HCT116 (cell line): ENCODE measurements around the gene YTHDC2.

Experiments used
- ATF3 ChIP-seq: IDR thresholded peaks from 2 replicates; pipeline ENCODE4 v1.6.1; 2012
- EGR1 ChIP-seq: IDR thresholded peaks from 2 replicates; pipeline ENCODE4 v1.6.1; 2012; ENCODE audit warnings: low read depth
- ELF1 ChIP-seq: IDR thresholded peaks from 2 replicates; pipeline ENCODE4 v1.6.1; 2012; ENCODE audit warnings: low read depth, borderline replicate concordance
- EZH2 ChIP-seq: fragments of 200-600 bp; sonication (generic); IDR thresholded peaks from 2 replicates; pipeline ENCODE4 v1.6.1; 2017; ENCODE audit warnings: antibody characterized with exemption, mixed run types
- MAX ChIP-seq: IDR thresholded peaks from 2 replicates; pipeline ENCODE4 v1.6.1; 2012
- POLR2A ChIP-seq: IDR thresholded peaks from 2 replicates; pipeline ENCODE4 v1.7.0; 2011; ENCODE audit warnings: borderline replicate concordance; ENCODE audit not compliant: insufficient read depth, insufficient read length; ENCODE audit errors: extremely low read depth
- POLR2AphosphoS5 ChIP-seq: IDR thresholded peaks from 2 replicates; pipeline ENCODE4 v1.6.1; 2011; ENCODE audit warnings: mild to moderate bottlenecking, low read depth, low read length, moderate library complexity
- RAD21 ChIP-seq: IDR thresholded peaks from 2 replicates; pipeline ENCODE4 v1.6.1; 2012; ENCODE audit warnings: low read depth, mild to moderate bottlenecking
- REST ChIP-seq: IDR thresholded peaks from 2 replicates; pipeline ENCODE4 v1.6.1; 2012; ENCODE audit warnings: low read depth
- SIN3A ChIP-seq: IDR thresholded peaks from 2 replicates; pipeline ENCODE4 v1.6.1; 2012; ENCODE audit warnings: low read depth
- SP1 ChIP-seq: IDR thresholded peaks from 2 replicates; pipeline ENCODE4 v1.6.1; 2012; ENCODE audit warnings: low read depth
- SRF ChIP-seq: IDR thresholded peaks from 2 replicates; pipeline ENCODE4 v1.6.1; 2012; ENCODE audit warnings: low read depth
- YY1 ChIP-seq: IDR thresholded peaks from 2 replicates; pipeline ENCODE4 v1.6.1; 2011; ENCODE audit warnings: low read length, low read depth, moderate library complexity, mild to moderate bottlenecking; ENCODE audit not compliant: insufficient replicate concordance; ENCODE audit errors: extremely low read depth
- TF ChIP-seq, protein P1 (sequence below), 3 experiments: fragments of 200-600 bp in 1 of 3; sonication (generic) in 1 of 3; IDR thresholded peaks in 2 of 3; conservative IDR thresholded peaks in 1 of 3; 2 replicates each; pipeline ENCODE4 v1.5.1; 2012 to 2017; ENCODE audit warnings: low read depth in 2 of 3, low read length in 2 of 3, antibody characterized with exemption in 1 of 3, borderline replicate concordance in 1 of 3, control low read depth in 1 of 3, mild to moderate bottlenecking in 1 of 3, mixed read lengths in 1 of 3, mixed run types in 1 of 3, moderate library complexity in 1 of 3; ENCODE audit not compliant: insufficient read depth in 1 of 3

DNA sequence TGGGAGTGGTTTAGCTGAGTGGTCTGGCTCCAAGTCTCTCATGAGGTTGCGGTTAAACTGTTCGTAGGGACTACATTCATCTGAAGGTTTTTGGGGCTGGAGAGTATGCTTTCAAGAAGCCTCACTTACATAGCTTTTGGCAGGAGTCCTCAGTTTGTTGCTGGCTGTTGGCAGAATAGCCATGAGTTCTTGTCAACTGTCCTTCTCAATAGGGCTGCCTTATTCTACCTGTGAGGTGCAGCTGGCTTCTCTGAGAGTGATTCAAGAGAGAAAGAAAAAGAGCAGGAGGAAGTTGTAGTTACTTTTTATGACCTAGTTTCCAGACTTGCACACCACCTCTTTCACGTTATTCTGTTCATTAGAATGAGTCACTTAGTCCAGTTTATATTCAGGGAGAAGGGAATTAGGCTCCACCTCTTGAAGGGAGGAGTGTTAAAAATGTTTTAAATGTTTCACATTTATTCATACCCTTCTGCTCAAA lies 33.2 kb downstream of the YTHDC2 start:
- TF ChIP-seq YY1 (no peak), RAD21 (no peak), POLR2A (no peak), MAX (no peak), EZH2 (no peak), ELF1 (no peak), SP1 (no peak), POLR2AphosphoS5 (no peak), SRF (no peak), REST (no peak), SIN3A (no peak), EGR1 (no peak), ATF3 (no peak)
- TF ChIP-seq, protein P1, sequence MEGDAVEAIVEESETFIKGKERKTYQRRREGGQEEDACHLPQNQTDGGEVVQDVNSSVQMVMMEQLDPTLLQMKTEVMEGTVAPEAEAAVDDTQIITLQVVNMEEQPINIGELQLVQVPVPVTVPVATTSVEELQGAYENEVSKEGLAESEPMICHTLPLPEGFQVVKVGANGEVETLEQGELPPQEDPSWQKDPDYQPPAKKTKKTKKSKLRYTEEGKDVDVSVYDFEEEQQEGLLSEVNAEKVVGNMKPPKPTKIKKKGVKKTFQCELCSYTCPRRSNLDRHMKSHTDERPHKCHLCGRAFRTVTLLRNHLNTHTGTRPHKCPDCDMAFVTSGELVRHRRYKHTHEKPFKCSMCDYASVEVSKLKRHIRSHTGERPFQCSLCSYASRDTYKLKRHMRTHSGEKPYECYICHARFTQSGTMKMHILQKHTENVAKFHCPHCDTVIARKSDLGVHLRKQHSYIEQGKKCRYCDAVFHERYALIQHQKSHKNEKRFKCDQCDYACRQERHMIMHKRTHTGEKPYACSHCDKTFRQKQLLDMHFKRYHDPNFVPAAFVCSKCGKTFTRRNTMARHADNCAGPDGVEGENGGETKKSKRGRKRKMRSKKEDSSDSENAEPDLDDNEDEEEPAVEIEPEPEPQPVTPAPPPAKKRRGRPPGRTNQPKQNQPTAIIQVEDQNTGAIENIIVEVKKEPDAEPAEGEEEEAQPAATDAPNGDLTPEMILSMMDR (IDR thresholded peaks at IDR 0.05 in 2 of 3, conservative IDR thresholded peaks at IDR 0.05 in 1 of 3; ENCODE audit: borderline replicate concordance in 1 of 3, insufficient read depth in 1 of 3, low read depth in 2 of 3, low read length in 2 of 3) = no peak
